GM12878 (cell line): ENCODE data around the gene MTMR3. TPM values are rescaled to one million over a fixed set of nuclear protein-coding genes. Genes with fewer than 3 reads are reported as not detected.

Experiments
- ATAC-seq: fragments of 200-7000 bp; cut with Tn5 transposase; 3 replicates; pipeline ENCODE4 v1.9.1; 2020; ENCODE audit warnings: mild to moderate bottlenecking, moderate library complexity
- BruUV-seq: library from RNA; stranded (reverse); fragments of 400-500 nt; replicated peaks from 2 replicates; lab custom pipeline; 2021; lab: Mats Ljungman, UMichigan
- CTCF ChIA-PET: fragments of 300-600 bp; sonication (Branson Sonifier 250); formaldehyde crosslinking; extraction: SDS; loops from one replicate; lab custom pipeline; 2021; ENCODE audit warnings: inconsistent platforms; lab: Yijun Ruan, JAX
- POLR2A ChIA-PET: fragments of 350-600 bp; formaldehyde crosslinking; extraction: SDS; loops from one replicate; lab custom pipeline; 2021; ENCODE audit warnings: inconsistent platforms; lab: Charles Lee
- RAD21 ChIA-PET: fragments of 300-600 bp; sonication (Branson Sonifier 250); formaldehyde crosslinking; loops from one replicate; lab custom pipeline; 2023; ENCODE audit warnings: antibody characterized with exemption; ENCODE audit not compliant: unreplicated experiment; lab: Charles Lee
- SMC1A ChIA-PET: fragments of 300-600 bp; sonication (Branson Sonifier 250); formaldehyde crosslinking; loops from one replicate; lab custom pipeline; 2023; ENCODE audit not compliant: unreplicated experiment, uncharacterized antibody; lab: Charles Lee
- DNase-seq: peaks from one replicate; pipeline ENCODE4 v3.0.0-alpha.2; 2011; ENCODE audit warnings: low read depth, low spot score
- FAIRE-seq: peaks from 3 replicates; lab custom pipeline; 2011; peaks lifted over from hg19 to GRCh38; lab: Jason Lieb, UNC
- H2AFZ ChIP-seq: 2 replicates; pipeline ENCODE4 v1.6.0; 2011; ENCODE audit warnings: low read depth, low read length, control low read depth; ENCODE audit not compliant: control insufficient read depth
- H3K27ac ChIP-seq: 2 replicates; pipeline ENCODE4 v1.5.1; 2011; ENCODE audit warnings: control low read depth; ENCODE audit not compliant: control insufficient read depth, insufficient read depth
- H3K27me3 ChIP-seq, 2 experiments: replicated peaks in 1 of 2; 2 replicates each; pipeline versions ENCODE4 v1.6.0 to v1.6.1; 2011; ENCODE audit warnings: low read length in 1 of 2; ENCODE audit not compliant: control insufficient read depth in 2 of 2, insufficient read depth in 2 of 2
- H3K36me3 ChIP-seq, 2 experiments: 2 replicates each; pipeline ENCODE4 v1.5.1; 2011; ENCODE audit warnings: low read length in 1 of 2; ENCODE audit not compliant: control insufficient read depth in 2 of 2, insufficient read depth in 2 of 2
- H3K4me1 ChIP-seq: 2 replicates; pipeline ENCODE4 v1.6.1; 2011; ENCODE audit warnings: mild to moderate bottlenecking, low read length, moderate library complexity, mixed read lengths; ENCODE audit not compliant: control insufficient read depth, insufficient read depth
- H3K4me2 ChIP-seq: 2 replicates; pipeline ENCODE4 v1.6.0; 2011; ENCODE audit warnings: control low read depth; ENCODE audit not compliant: control insufficient read depth, insufficient read depth
- H3K4me3 ChIP-seq: fragments of 200-600 bp; sonication (generic); 2 replicates; pipeline ENCODE4 v1.5.1; 2016
- H3K79me2 ChIP-seq: 2 replicates; pipeline ENCODE4 v1.6.0; 2011; ENCODE audit warnings: low read length; ENCODE audit not compliant: control insufficient read depth, insufficient read depth
- H3K9ac ChIP-seq: 2 replicates; pipeline ENCODE4 v1.8.0; 2011; ENCODE audit warnings: low read length, control low read depth, mixed read lengths; ENCODE audit not compliant: control insufficient read depth, insufficient read depth
- H3K9me3 ChIP-seq: replicated peaks from 3 replicates; pipeline ENCODE4 v1.5.1; 2011; ENCODE audit warnings: mild to moderate bottlenecking, low read length; ENCODE audit not compliant: control insufficient read depth, insufficient read depth
- H4K20me1 ChIP-seq: 2 replicates; pipeline ENCODE4 v1.6.0; 2011; ENCODE audit not compliant: control insufficient read depth, insufficient read depth
- E4F1 ChIP-seq: fragments of 450-650 bp; IDR thresholded peaks from 2 replicates; pipeline ENCODE4 v1.6.1; 2018; ENCODE audit warnings: borderline replicate concordance, mild to moderate bottlenecking; ENCODE audit not compliant: partially characterized antibody
- HCFC1 ChIP-seq: fragments of 150-350 bp; IDR thresholded peaks from 2 replicates; pipeline ENCODE4 v1.6.1; 2014; ENCODE audit warnings: low read length
- IKZF1 ChIP-seq: fragments of 450-650 bp; conservative IDR thresholded peaks from 2 replicates; pipeline ENCODE4 v1.6.1; 2017; ENCODE audit warnings: antibody characterized with exemption, mild to moderate bottlenecking
- IKZF2 ChIP-seq, 2 experiments: fragments of 450-650 bp; IDR thresholded peaks; 2 replicates each; pipeline ENCODE4 v1.6.1; 2017; ENCODE audit warnings: mild to moderate bottlenecking in 2 of 2, moderate library complexity in 2 of 2
- IRF3 ChIP-seq: fragments of 450-650 bp; IDR thresholded peaks from 2 replicates; pipeline ENCODE4 v1.6.1; 2014; ENCODE audit warnings: mild to moderate bottlenecking
- JUND ChIP-seq: IDR thresholded peaks from 2 replicates; pipeline ENCODE4 v1.6.1; 2012; ENCODE audit warnings: low read depth, mild to moderate bottlenecking, low read length, improper control_type of control experiment, moderate library complexity
- MTA3 ChIP-seq: IDR thresholded peaks from 2 replicates; pipeline ENCODE4 v1.6.1; 2012; ENCODE audit warnings: low read length, inconsistent platforms, borderline replicate concordance
- NFXL1 ChIP-seq: fragments of 450-650 bp; IDR thresholded peaks from 2 replicates; pipeline ENCODE4 v1.6.1; 2017; ENCODE audit warnings: antibody characterized with exemption, mild to moderate bottlenecking, borderline replicate concordance
- WGBS: methylation state at CpG from one replicate; pipeline ENCODE4 v1.1.6; 2016; ENCODE audit warnings: low lambda C conversion rate; ENCODE audit not compliant: insufficient replicate concordance, insufficient coverage; ENCODE audit errors: missing lambda C conversion rate; 5-methylcytosine and 5-hydroxymethylcytosine counted together
- in situ Hi-C: fragments of 300-500 bp; cut with MboI; formaldehyde crosslinking; loops from 9 replicates; pipeline ENCODE4 v1.14.3; 2018; ENCODE audit warnings: mixed read lengths
- intact Hi-C: fragments of 100-400 bp; cut with micrococcal nuclease; formaldehyde crosslinking; loops from one replicate; pipeline ENCODE4 v1.14.2; 2022; ENCODE audit not compliant: unreplicated experiment
- polyA plus RNA-seq, 11 experiments: library from polyadenylated mRNA; depleted of rRNA in 4 of 11; unstranded in 6 of 11; stranded (reverse) in 5 of 11; fragments of >200 nt; fragmentation: Nextera tagmentation in 4 of 11; fragmentation: Illumina TruSeq in 1 of 11; extraction: Ambion mirVana in 4 of 11; extraction: Trizol in 1 of 11; gene quantifications; 1 replicate in 1 of 11; 2 replicates in 10 of 11; pipeline versions ENCODE4 v1.2.1 to v1.2.3, GENCODE V29; 2011 to 2016; ENCODE audit warnings: inconsistent platforms in 2 of 11, missing spikeins in 2 of 11, low read depth in 1 of 11
- total RNA-seq, 4 experiments: library from RNA; depleted of rRNA in 3 of 4; stranded (reverse); fragments of >200 nt in 3 of 4; fragmentation: Illumina TruSeq in 1 of 4; extraction: Trizol in 1 of 4; gene quantifications; 2 replicates each; pipeline versions ENCODE4 v1.2.1 to v1.2.3, GENCODE V29; 2013 to 2021

Gene MTMR3
- total and polyA plus RNA-seq, 10 of the 15 experiments (the other 5 are each of a cell fraction or from before 2014, with no cell fraction given): 1.4 to 23.7 (median 10.6) TPM

GRCh38 chr22:30021338-30021737, 138.4 kb downstream of the MTMR3 start:
- ChIA-PET RAD21 (no interaction called here), POLR2A (no interaction called here), SMC1A (interaction anchor here (0.6 kb wide), 1 partner anchor 874 kb away, joined by 3 read pairs; no protein-coding TSS in a partner anchor), CTCF (interaction anchor here (1.8 kb wide), 1 partner anchor 13 kb away, joined by 4 read pairs; no protein-coding TSS in a partner anchor)
- Histone ChIP-seq H3K79me2 (no peaks in the 10 kb centered on the region), H3K36me3 (peaks cover 16 to 19% of the 10 kb centered on the region in 2 experiments), H3K27ac (no peak overlapping the region), H4K20me1 (no peaks in the 10 kb centered on the region), H2AFZ (no peak overlapping the region), H3K9ac (no peak overlapping the region), H3K4me3 (no peak overlapping the region), H3K9me3 (no peaks in the 10 kb centered on the region), H3K4me1 (no peaks in the 10 kb centered on the region), H3K4me2 (no peak overlapping the region), H3K27me3 (no peaks in the 10 kb centered on the region)
- in situ Hi-C loops (no loop called here), intact Hi-C loops (no loop called here)
- no TSS peak for BruUV-seq
- TF ChIP-seq NFXL1: no peak
- TF ChIP-seq IRF3: no peak
- no peak for TF ChIP-seq IKZF2 (IDR thresholded peaks at IDR 0.05)
- TF ChIP-seq IKZF1: no peak
- no peak for TF ChIP-seq E4F1
- no peak for TF ChIP-seq JUND
- TF ChIP-seq HCFC1: no peak
- TF ChIP-seq MTA3: no peak
- WGBS: 98% methylated on average over 3 of the region's 3 CpGs
- no peak for DNase-seq
- no peak for FAIRE-seq
- no peak for ATAC-seq
